GM19035 (cell line): ENCODE results near the gene SERPINI1.

Source experiments
- ATAC-seq: cut with Tn5 transposase; IDR thresholded peaks from one replicate; pipeline ENCODE4 v1.9.1; 2021; ENCODE audit not compliant: unreplicated experiment

SERPINI1 gene, protein sequence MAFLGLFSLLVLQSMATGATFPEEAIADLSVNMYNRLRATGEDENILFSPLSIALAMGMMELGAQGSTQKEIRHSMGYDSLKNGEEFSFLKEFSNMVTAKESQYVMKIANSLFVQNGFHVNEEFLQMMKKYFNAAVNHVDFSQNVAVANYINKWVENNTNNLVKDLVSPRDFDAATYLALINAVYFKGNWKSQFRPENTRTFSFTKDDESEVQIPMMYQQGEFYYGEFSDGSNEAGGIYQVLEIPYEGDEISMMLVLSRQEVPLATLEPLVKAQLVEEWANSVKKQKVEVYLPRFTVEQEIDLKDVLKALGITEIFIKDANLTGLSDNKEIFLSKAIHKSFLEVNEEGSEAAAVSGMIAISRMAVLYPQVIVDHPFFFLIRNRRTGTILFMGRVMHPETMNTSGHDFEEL

GRCh38 chr3:167735233-167736138, at the start of gene SERPINI1:
TSS of gene SERPINI1 (plus strand) at chr3:167735721. CDS start at chr3:167789129, 53,408 bp downstream.
- peak; percentile 65 for ATAC-seq

GRCh38 chr3:167691366-167691765, 44.2 kb upstream of the SERPINI1 start:
- ATAC-seq, result peak; percentile 100

GRCh38 chr3:167694121-167694520, 41.4 kb upstream of the SERPINI1 start:
- no peak for ATAC-seq

DNA sequence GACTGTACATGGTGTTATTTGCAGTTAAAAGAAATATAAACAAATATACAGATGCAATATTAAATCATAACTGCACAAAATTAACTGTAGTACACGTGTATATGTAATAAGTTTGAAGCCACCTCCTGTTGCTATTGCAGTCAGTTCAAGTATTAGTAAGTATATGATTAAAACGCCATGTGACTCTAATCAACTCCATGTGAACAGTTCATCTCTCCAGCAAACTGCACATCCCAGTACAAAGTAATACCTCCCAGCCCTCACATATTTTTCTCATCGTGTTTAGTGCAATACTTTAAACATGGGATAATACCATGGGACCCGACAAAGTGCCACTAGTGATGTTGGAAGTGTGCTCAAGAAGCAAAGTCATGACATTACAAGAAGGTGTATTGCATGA, 35.5 kb upstream of the SERPINI1 start:
- no peak for ATAC-seq

DNA sequence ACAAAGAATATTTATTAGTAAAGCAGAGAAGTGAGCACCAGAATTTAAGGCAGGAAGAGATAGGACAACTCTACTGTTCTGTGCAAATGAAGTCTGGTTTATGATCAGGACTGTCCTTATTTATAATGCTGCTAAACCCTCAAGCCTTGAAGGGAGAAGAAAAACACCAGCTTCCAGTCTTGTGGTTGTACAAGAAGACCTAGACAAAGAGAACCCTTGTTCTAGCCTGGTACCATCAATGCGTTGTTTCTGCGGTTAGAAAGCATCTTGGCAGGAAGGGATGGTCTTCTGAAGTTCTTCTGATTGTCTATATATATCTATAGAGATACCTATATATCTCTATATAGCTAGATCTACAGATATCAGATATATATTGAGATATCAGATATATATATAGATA, 34.6 kb upstream of the SERPINI1 start:
- ATAC-seq, result no peak

GRCh38 chr3:167705840-167706239, 29.7 kb upstream of the SERPINI1 start:
- ATAC-seq, result no peak

GRCh38 chr3:167709690-167710089, 25.8 kb upstream of the SERPINI1 start:
- no peak for ATAC-seq

GRCh38 chr3:167710552-167710951, 25.0 kb upstream of the SERPINI1 start:
- no peak for ATAC-seq

- no peak for ATAC-seq
Observed at GRCh38 chr3:167711439-167711838, 24.1 kb upstream of the SERPINI1 start.

GRCh38 chr3:167712445-167712844, 23.1 kb upstream of the SERPINI1 start:
- no peak for ATAC-seq

DNA sequence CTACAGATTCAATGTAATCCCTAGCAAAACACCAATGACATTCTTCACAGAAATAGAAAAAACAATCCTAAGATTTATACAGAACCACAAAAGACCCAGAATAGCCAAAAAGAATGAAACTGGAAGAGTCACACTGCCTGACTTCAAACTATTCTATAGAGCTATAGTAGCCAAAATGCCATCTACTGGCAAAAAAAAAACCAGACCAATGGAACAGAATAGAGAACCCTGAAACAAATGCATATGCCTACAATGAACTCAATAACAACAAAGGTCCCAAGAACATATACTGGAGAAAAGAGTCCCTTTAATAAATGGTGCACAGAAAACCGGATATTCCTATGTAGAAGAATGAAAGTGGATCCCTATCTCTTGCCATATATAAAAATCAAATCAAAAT, 20.6 kb upstream of the SERPINI1 start:
- no peak for ATAC-seq

GRCh38 chr3:167716920-167717319, 18.6 kb upstream of the SERPINI1 start:
- no peak for ATAC-seq

DNA sequence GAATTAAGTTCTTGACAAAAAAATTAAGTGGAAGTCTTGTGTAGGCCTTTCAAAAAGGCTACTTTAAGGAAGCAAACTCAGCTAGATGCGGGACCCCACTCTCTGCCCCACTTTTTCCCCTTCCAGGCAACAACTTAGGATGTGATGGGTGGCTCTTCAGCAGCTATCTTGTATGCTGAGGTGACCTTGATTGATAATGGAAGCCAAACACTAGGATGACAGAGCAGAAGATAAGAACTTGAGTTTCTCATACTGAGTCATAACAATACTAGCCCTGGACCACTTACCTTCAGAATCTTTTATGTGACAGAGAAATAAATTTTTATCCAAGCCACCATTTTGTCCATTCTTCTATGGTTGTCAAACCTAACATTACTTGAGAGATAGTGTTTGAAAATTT, 16.9 kb upstream of the SERPINI1 start:
- ATAC-seq, result no peak

DNA sequence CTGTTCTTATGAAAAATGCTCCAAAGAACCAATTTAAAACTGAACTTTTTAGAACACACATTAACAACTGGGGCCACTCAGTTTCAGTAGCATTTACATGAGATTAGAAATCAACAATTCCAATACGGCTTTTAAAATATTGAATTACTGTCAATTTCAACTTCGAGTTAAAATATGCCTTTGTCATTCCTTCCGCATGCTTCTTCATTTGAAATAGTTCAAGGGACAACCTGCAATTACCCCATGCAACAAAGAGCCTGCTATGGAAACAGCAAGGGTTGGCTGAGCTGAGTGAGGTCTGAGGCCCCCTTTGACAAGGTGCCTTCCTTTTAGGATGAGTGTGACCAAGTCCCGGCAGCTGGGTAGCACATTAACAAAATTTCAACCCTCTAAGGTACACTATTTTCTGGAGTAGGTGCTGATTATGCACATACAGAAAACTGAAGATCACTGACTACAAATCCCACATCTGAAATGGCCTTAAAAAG, 12.5 kb upstream of the SERPINI1 start:
- no peak for ATAC-seq

DNA sequence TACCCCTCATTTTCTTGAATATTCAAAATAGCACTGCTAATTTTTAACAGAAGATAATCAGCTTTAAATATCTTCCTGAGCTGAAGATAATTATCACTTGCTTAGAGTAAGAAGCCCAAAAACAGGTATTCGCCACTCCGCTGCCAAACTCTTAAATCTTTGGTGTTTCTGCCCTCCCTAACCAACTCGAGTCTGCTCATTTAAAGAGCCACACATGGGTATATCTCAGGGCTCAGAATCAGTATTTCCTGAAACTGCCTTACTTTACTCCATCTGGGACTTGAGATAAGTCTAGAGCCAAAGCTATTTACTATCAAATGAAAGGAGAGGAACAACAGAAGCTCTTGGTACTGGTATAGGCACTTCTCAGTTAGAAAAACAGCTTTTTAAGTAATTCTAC, 11.6 kb upstream of the SERPINI1 start:
- no peak for ATAC-seq

DNA sequence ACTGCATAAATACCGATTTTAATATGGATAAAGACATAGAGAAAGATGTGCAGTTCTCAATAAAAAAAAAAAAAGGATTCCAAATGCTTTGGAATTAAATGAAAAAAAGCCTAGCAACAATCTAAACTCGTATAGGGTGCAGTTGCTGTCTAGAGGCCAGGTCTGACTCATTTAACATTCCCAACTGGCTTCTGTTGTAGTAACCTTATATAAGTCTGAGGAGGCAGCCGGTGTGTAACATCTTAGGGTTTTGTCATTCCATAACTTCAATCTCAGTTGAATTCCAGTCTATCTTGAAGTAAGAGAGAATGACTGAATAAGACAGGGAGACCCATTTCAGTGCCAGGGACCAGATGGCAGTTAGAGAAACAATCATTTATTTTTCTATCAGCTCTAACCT, 7.3 kb upstream of the SERPINI1 start:
- ATAC-seq, result no peak

DNA sequence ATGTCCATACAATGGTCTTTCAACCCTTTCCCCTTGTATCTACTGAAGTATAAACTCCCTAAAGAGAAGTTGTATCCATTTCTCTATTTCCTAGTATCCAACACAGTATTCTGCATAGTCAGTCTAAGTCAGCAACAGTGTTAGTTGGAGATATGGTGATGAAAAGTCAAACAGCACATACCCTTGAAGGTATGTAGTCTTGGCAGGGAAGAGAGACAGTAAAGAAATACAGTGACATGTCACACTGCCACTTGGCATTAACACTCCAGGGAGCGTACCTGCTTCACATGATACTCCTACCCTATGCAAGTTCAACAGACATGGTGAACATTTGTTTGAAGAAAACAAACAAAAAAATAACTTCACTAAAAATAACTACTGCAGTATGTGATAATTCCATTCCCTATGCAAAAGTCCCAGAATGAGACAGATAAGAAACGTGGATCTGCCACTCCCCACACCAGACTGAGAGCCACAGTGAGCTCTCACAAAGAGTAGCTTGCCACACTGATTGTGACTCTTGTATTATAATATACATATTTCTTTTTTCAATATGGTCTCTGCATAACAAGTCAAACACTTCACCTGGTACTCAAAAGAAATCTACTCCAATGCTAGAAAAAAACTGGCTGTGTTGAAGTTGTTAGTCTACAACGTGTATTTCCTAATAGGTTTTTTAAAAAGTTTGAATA, 6.7 kb upstream of the SERPINI1 start:
- no peak for ATAC-seq

GRCh38 chr3:167729591-167729990, 5.9 kb upstream of the SERPINI1 start:
- no peak for ATAC-seq

DNA sequence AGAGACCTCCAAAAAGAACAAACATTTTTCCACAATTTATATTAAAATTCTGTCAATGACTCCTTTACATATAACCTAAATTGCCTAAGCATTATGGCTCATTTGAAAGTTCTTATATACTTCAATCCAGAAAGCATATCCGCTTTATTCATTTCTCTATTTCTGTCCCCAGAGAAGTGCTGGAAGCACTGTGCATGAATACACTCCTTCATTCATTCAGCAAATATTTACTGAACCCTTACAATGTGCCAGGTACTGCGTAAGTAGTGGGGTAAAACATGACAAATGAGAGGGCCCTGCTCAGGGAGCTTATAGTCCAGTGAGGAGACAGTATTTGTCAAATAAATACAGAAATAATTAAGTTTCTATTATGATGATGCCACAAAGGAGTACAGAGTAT, 4.1 kb upstream of the SERPINI1 start:
- no peak for ATAC-seq

GRCh38 chr3:167732313-167733065, 3.0 kb upstream of the SERPINI1 start:
- no peak for ATAC-seq
